HG02884 (cell line): Measurements from ENCODE around the gene APBA3.

Source experiments
- ATAC-seq: cut with Tn5 transposase; IDR thresholded peaks from one replicate; pipeline ENCODE4 v1.9.1; 2021; ENCODE audit warnings: mild to moderate bottlenecking, moderate library complexity; ENCODE audit not compliant: unreplicated experiment

Gene APBA3

DNA sequence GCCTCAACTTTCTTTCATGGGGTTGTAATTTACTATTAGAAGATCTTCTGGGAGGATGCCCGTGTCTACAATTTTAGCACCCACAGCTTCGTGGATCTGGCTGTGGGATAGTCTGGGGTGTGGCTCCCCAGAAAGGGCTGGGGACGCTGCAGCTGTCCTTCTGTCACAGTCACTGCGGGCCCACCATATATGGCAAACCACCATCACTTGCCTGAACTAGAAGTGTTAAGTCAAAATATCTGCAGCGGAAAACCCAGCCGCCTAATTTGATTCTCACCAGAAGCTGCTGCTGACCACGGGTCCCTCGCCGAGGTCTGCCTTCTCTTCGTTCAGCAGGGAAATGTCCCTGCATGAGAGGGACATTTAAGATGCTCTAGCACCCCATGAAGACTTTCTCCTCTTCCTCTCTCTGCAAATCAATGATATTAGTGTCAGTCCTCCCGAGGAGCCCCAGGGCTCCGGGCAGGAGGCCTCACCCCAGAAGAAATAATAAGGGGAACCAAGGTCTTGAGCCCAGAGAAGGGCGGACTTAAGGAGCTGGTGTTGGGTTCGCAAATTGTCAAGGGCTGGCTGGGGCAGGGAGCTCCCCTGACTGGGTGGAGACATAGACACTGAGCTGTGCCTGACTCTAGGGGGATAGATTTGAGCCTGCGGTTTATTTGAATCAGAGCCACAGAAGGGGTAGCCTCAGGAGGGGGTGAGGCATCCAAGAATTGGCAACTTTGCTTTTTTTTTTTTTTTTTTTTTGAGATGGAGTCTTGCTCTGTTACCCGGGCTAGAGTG, 27.7 kb upstream of the APBA3 start:
- no peak for ATAC-seq

DNA sequence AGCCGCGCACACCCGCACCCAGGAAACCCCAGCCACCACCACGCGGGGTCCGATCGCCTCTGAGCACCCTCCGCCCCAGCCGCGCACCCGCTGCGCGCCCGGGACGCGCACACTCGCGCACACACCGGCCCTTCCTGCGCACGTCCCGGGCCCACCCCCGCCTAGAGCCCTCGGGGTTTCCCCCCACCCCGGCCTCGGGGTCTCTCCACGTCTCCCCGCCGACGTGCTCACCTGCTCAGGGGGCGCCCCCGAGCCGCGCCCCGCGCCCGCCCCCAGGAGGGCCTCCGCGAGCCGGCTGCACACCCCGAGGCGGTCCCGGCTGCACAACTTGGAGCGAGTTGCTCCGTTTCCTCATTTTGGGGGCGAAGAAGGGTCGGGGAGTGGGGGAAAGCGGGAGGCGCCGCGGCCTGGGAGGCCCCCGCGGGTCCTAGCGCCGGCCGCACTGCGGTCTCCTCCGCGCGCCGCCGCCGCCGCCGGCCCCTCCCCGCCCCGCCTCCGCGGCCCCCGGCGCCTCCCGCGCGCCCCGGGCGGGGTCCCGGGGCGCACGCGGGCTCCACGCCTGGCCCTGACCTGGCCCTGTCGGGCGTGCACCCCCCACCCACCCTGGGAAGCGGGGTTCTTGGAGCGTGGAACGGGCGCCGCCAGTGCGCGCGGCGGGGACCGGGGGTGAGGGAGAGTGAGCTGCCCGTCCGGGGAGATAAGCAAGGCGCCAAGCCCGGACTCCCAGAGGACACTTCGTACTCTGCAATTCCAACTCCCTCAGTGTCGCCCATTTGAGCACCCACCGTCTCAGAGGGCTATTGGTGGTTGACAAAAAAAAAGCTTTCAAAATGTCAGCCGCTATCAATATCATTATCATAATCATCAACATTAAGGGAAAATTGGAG, 24.7 kb upstream of the APBA3 start, which contains the start of gene MATK:
MATK (minus strand) TSS at position 444 of the 887 bp plus-strand sequence. CDS start 1,246 bp downstream, outside the sequence.
- no peak for ATAC-seq

GRCh38 chr19:3785451-3785937, 24.0 kb upstream of the APBA3 start:
- no peak for ATAC-seq

DNA sequence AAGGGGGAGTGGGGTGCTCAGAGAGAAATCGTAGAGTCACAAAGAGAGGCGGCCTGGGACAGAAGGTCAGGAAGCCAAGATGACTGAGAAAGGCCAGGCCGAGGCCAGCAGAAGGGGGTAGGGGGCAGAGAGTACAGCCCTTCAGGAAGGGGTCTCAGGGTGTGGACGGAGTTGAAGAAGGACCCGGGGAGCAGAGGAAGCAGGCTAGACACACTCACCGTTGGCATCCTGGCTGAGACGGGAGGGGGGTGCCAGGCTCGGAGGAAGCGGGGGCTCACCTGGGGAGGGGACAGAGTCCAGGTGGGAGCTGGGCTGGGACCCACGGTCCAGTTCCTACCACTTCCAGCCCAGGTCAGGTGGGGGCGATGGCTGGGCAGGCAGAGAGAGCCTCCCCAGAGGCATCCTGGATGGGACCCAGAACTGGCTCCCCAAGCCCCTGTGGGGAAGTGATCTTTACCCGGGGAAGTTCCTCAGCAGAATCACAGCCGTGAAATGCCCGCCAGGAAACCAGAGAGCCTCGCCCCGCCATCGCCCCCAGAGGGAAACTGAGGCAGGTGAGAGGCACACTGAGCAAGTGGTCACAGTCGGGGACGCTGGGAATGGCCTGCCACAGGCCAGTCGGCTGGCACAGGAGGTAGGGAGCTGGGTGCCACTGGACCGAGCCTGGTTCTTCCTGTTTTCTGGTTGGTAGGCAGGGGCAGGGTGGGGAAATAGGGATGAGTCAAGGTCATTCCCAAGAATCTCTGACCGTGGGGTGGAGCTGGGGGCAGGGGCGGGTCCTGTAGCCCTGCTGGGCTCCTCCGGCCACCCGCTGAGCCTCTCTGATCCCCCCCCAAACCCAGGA, 23.3 kb upstream of the APBA3 start:
- ATAC-seq: no peak

- ATAC-seq: no peak
These were observed 22.4 kb upstream of the APBA3 start for GRCh38 chr19:3783660-3784584.

DNA sequence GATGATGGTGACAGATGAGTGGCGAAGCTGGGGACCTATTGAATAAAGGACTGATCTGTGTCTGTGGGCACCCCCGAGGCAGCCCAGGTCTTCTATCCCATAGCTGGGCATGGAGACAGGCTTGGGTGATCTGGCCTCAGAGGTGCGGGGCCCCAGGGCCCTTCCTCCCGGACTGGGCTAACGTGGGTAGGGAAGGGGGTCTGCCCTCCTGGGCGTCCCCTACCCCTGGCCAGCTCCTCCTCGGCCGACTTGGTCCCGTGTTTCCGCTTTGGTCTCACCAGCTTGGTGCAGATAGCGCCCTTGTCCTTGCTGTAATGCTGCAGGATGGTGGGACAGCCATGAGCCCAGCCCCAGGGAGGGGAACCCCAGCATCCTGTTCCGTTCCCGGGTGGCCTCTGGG, 21.4 kb upstream of the APBA3 start:
- ATAC-seq: no peak

GRCh38 chr19:3782330-3782729, 20.8 kb upstream of the APBA3 start:
- no peak for ATAC-seq

DNA sequence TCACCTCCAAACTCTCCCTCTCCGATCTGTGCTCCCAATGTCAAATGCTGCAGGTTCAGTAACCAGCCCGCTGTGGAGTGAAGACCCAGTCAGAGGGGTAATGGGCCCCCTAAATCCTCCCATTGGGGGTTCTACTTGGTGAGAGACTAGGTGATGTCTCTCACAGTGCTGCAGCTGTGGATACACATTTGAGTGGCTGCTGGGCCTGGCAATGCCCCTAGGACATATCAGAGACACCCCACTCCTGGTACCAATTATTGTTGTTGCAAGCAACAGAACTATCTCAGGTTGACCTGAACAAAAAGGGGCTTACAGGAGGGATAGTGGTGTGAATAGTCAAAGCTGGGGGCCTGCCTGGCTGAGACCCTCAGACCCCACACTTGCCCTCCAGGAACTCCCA, 20.1 kb upstream of the APBA3 start:
- ATAC-seq: no peak

GRCh38 chr19:3780786-3781304, 19.4 kb upstream of the APBA3 start:
- ATAC-seq: no peak

DNA sequence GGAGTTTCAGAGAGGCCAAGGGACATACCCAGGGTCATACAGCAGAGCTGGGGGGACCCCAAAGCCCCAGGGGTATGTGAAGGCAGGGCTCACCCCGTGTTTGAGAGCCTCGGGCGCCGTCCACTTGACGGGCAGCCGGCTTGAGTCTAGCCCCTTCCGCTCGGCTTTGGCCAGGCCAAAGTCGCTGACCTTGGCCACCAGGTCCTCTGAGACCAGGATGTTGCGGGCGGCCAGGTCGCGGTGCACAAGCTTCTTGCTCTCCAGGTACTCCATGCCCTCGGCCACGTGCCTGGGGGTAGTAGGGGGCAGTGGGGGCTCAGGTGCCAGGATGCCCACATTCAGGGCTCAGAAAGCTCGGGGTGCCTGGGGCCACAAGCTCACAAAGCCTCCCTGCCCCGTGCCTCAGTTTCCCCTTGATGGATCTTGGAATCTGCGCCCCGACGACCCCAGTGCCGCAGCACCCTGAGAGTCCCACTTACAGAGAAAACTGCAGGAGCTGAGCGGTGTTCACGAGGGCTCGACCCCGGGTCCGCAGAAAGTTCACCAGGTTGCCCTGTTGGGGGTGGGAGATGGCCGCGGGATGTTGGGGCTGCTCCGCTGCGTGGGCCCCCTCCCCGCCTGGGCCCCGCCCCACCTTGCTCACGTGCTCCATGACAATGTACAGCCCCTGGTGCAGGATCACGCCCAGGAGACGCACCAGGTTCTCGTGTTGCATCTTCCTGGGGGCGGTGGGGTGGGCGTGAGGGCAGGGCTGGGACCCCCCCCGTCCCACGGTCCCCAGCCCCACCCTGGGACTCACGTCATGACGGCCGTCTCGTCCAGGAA, 17.6 kb upstream of the APBA3 start:
- ATAC-seq: no peak

DNA sequence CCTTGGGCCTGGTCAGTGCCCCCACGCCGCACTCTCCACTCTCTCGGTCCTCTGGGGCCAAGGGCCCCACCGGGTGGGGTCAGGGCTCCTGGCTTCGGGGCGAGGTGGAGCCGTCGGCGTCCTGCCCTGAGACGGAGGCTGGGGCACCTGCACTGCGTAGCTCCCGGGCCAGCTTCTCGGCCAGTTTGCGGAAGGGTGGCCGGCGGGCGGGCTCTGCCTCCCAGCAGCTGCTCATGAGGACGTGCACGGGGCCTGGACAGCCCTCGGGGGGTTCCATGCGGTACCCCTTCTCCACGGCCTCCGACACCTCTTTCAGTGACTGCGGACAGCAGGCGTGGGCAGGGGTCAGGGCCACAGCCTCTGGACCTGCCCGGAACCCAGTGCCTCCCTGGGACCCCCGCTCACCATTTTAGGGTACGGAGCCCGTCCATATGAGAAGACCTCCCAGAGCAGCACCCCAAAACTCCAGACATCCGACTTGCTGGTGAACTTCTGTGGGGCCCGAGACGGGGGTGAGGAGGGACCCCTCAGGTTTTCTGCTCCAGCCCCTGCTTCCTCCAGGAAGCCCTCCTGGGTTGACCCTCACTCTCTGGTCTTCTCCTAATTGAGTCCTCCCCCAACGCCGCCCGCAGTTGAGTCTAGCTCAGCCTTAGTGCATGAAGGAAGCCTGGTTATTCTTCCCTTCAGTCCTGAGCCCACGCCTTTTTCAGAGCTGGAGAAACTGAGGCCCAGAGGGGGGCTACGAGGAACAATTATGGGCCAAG, 16.8 kb upstream of the APBA3 start:
- ATAC-seq: no peak

GRCh38 chr19:3776479-3777040, 15.1 kb upstream of the APBA3 start:
- no peak for ATAC-seq

DNA sequence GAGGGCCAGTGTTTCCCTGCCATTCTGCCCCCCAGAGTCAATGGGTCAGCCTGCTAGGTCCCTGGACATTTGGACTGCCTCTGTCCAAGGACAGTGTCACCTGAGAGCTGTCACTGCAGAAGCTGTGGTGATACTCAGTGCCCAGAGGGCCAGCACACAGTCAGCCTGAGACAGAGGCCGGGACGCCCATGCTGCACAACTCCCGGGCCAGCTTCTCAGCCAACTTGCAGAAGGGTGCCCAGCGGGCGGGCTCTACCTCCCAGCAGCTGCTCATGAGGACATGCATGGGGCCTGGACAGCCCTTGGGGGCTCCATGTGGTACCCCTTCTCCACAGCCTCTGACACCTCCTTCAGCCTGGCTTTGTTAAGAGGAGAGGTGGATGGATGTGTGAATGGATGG, 14.3 kb upstream of the APBA3 start:
- ATAC-seq: no peak

DNA sequence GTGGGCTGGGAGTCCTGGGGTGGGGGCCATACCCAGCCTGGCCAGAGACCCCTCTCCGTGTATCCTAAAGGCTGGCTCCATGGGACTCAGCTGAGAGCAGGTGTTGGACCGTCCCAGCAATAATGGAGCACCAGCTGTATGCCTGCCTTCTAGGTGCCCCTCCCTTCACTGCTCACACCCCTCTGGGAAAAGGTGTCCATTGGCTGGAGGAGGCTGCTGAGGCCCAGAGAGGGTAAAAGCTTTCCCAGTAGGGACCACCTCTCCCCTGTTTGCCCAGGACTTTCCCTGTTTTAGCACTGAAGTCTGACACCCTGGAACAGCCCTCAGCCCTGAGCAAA, 13.9 kb upstream of the APBA3 start:
- ATAC-seq: no peak

DNA sequence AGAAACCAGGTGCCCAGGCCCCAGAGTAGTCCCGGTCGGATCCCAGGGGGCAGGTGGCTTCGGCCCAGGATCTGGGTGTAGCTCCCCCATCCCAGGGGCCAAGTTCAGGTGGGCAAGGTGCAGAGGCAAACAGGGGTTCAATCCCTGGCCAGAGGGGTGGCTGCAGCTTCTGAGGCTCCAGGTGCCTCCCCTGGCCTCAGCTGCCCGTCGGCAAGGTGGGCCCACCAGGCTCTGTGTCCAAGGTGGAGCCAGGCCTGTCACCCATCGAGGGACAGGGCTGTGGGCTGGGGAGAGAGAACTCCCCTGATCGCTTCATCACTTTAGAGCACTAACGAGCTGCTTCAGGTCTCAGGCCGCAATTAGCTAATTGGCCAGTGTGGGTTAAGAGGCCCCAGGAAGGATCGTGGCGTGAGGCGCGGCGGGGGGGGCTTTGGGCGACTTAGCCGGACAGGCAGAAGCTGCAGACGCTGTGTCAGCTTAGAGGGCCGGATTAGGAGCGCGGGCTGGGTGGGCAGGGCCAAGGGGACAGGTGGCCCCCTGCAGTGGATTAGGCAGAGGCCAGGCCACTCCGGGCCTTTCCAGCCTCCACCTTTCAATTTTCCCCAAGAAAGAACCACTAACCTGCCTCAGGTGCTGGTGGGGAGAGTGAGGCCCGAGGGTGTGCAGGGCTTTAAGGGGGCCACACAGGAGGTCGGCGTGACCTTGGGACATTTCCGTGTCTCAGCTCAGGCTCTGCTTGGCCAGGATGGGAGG, 13.3 kb upstream of the APBA3 start:
- no peak for ATAC-seq

GRCh38 chr19:3773814-3774515, 12.5 kb upstream of the APBA3 start:
- ATAC-seq: no peak
